ENCODE measurements around the gene ATP8B2.

DNA sequence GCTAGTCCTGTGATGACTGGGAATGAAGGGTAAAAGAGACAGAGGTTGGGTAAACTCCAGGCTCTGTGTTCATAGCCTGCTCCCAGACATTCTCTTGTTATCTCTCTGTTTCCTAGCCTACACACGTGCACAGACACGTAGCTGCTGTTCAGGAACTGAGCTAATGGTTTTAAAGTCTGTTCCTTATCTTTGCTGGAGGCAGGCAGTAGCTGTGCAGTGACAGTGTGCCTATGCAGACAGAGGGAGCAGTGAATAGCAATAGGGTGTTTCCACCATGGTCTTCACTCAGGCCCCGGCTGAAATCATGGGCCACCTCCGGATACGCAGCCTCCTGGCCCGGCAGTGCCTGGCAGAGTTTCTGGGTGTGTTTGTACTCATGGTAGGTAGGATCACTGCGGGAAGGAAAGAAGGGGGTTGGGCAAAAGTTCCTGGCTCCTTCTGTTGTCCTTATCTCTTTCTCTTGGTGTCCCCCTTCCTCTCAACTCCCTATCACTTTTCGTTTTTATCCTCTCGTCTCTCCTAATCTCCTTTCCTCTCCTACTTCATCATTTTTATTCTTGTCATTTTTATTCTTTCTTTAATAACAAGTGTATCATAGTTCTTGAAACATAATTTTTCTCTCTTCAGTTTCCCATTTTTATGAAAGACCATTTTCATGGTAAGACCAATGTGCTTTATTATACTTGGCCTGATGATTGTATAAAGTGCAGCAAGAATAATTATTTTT, 4.3 kb upstream of the ATP8B2 start, which contains the start of gene AQP10:
- TF ChIP-seq, protein P1, sequence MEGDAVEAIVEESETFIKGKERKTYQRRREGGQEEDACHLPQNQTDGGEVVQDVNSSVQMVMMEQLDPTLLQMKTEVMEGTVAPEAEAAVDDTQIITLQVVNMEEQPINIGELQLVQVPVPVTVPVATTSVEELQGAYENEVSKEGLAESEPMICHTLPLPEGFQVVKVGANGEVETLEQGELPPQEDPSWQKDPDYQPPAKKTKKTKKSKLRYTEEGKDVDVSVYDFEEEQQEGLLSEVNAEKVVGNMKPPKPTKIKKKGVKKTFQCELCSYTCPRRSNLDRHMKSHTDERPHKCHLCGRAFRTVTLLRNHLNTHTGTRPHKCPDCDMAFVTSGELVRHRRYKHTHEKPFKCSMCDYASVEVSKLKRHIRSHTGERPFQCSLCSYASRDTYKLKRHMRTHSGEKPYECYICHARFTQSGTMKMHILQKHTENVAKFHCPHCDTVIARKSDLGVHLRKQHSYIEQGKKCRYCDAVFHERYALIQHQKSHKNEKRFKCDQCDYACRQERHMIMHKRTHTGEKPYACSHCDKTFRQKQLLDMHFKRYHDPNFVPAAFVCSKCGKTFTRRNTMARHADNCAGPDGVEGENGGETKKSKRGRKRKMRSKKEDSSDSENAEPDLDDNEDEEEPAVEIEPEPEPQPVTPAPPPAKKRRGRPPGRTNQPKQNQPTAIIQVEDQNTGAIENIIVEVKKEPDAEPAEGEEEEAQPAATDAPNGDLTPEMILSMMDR (IDR thresholded peaks at IDR 0.05) = no peak
- TF ChIP-seq POLR2A (IDR thresholded peaks at IDR 0.05) (no peak), POLR2AphosphoS5 (IDR thresholded peaks at IDR 0.05) (no peak)
